HepG2 (cell line): ENCODE data around the gene STAM. TPM values are rescaled to one million over a fixed set of nuclear protein-coding genes. Genes with fewer than 3 reads are reported as not detected.

Source experiments
- ATAC-seq: fragments of 200-7000 bp; cut with Tn5 transposase; 3 replicates; pipeline ENCODE4 v1.9.1; 2020; ENCODE audit warnings: mild to moderate bottlenecking, moderate library complexity
- BruUV-seq: library from RNA; stranded (reverse); fragments of 400-500 nt; replicated peaks from 2 replicates; lab custom pipeline; 2021; lab: Mats Ljungman, UMichigan
- CTCF ChIA-PET: fragments of 300-600 bp; formaldehyde crosslinking; extraction: SDS; loops from one replicate; lab custom pipeline; 2021; ENCODE audit warnings: low total read pairs, inconsistent platforms, low intra/inter-chr PET ratio; lab: Yijun Ruan, JAX
- POLR2A ChIA-PET: fragments of 350-600 bp; sonication (Branson Sonifier 250); formaldehyde crosslinking; loops from one replicate; lab custom pipeline; 2020; ENCODE audit warnings: antibody characterized with exemption, inconsistent platforms; lab: Yijun Ruan, JAX
- DNase-seq: peaks from one replicate; pipeline ENCODE4 v3.0.0-alpha.2; 2015; ENCODE audit warnings: low spot score
- FAIRE-seq: peaks from 3 replicates; lab custom pipeline; 2011; peaks lifted over from hg19 to GRCh38; lab: Jason Lieb, UNC
- H2AFZ ChIP-seq: one replicate; pipeline ENCODE4 v1.6.1; 2011; ENCODE audit warnings: low read length, inconsistent platforms
- H3K27ac ChIP-seq: fragments of 300-600 bp; 3 replicates; pipeline ENCODE4 v1.8.0; 2011; ENCODE audit warnings: mixed run types, mild to moderate bottlenecking, mixed read lengths, low read length, inconsistent platforms; ENCODE audit not compliant: insufficient read depth; ENCODE audit errors: extremely low read length
- H3K27me3 ChIP-seq, 2 experiments: fragments of 200-600 bp in 1 of 2; 2 replicates in 1 of 2; 3 replicates in 1 of 2; pipeline versions ENCODE4 v1.6.0 to v1.8.0; 2011; ENCODE audit warnings: low read length in 2 of 2, mild to moderate bottlenecking in 2 of 2, moderate library complexity in 2 of 2, inconsistent platforms in 1 of 2; ENCODE audit not compliant: insufficient read depth in 2 of 2, control insufficient read depth in 1 of 2
- H3K36me3 ChIP-seq, 2 experiments: fragments of 200-600 bp in 1 of 2; replicated peaks in 1 of 2; 2 replicates in 1 of 2; 3 replicates in 1 of 2; pipeline versions ENCODE4 v1.5.1 to v1.8.0; 2011; ENCODE audit warnings: low read length in 2 of 2, inconsistent platforms in 1 of 2; ENCODE audit not compliant: insufficient read depth in 2 of 2, control insufficient read depth in 1 of 2
- H3K4me1 ChIP-seq: 2 replicates; pipeline ENCODE4 v1.5.1; 2012; ENCODE audit warnings: low read length, inconsistent platforms; ENCODE audit not compliant: insufficient read depth
- H3K4me2 ChIP-seq: 2 replicates; pipeline ENCODE4 v1.6.0; 2011; ENCODE audit warnings: low read depth, low read length, inconsistent platforms
- H3K4me3 ChIP-seq, 3 experiments: fragments of 200-600 bp in 1 of 3; sonication (generic), shearing (Covaris generic) in 1 of 3; replicated peaks in 1 of 3; 2 replicates each; pipeline ENCODE4 v1.5.1; 2011 to 2016; ENCODE audit warnings: low read length in 3 of 3, inconsistent platforms in 2 of 3, low read depth in 2 of 3, mild to moderate bottlenecking in 2 of 3, control low read depth in 1 of 3, mixed read lengths in 1 of 3; ENCODE audit not compliant: insufficient read depth in 1 of 3
- H3K79me2 ChIP-seq: one replicate; pipeline ENCODE4 v1.6.1; 2011; ENCODE audit warnings: low read length, inconsistent platforms; ENCODE audit not compliant: insufficient read depth
- H3K9ac ChIP-seq: 2 replicates; pipeline ENCODE4 v1.6.0; 2011; ENCODE audit warnings: mild to moderate bottlenecking, low read depth, low read length, inconsistent platforms; ENCODE audit not compliant: insufficient read depth
- H3K9me3 ChIP-seq: 2 replicates; pipeline ENCODE4 v1.5.1; 2012; ENCODE audit warnings: mild to moderate bottlenecking, low read length
- H4K20me1 ChIP-seq: 2 replicates; pipeline ENCODE4 v1.6.0; 2011; ENCODE audit warnings: inconsistent platforms, mild to moderate bottlenecking, low read length, moderate library complexity; ENCODE audit not compliant: insufficient read depth
- E2F1 ChIP-seq: sonication (generic); formaldehyde crosslinking; IDR thresholded peaks from 2 replicates; pipeline ENCODE4 v1.5.0; 2020; ENCODE audit warnings: missing genetic modification reagents
- FOXK2 ChIP-seq: fragments of 450-650 bp; IDR thresholded peaks from 2 replicates; pipeline ENCODE4 v1.6.1; 2016
- JDP2 ChIP-seq: sonication (generic); formaldehyde crosslinking; IDR thresholded peaks from 2 replicates; pipeline ENCODE4 v1.8.1; 2022; ENCODE audit warnings: missing genetic modification reagents, borderline replicate concordance
- POGK ChIP-seq: sonication (generic); formaldehyde crosslinking; conservative IDR thresholded peaks from 2 replicates; pipeline ENCODE4 v1.8.0; 2022; ENCODE audit warnings: mild to moderate bottlenecking, moderate library complexity, missing genetic modification reagents
- ZNF574 ChIP-seq: sonication (generic); formaldehyde crosslinking; IDR thresholded peaks from 2 replicates; pipeline ENCODE4 v1.4.0; 2020; ENCODE audit warnings: missing genetic modification reagents
- WGBS: methylation state at CpG from one replicate; pipeline ENCODE4 v1.1.6; 2017; ENCODE audit warnings: low lambda C conversion rate; 5-methylcytosine and 5-hydroxymethylcytosine counted together
- in situ Hi-C: cut with HindIII; loops from 2 replicates; pipeline ENCODE4 v1.10.0; 2017; ENCODE audit warnings: low pct_unique_long_range_greater_than_20kb; ENCODE audit not compliant: extremely low pct_ligation_motif_present
- intact Hi-C: fragments of 100-400 bp; cut with micrococcal nuclease; formaldehyde crosslinking; loops from one replicate; pipeline ENCODE4 v1.10.0; 2022; ENCODE audit not compliant: unreplicated experiment
- polyA plus RNA-seq, 8 experiments: library from polyadenylated mRNA; depleted of rRNA in 3 of 8; stranded (reverse) in 7 of 8; unstranded in 1 of 8; fragments of >200 nt; fragmentation: Illumina TruSeq in 4 of 8; extraction: Trizol in 4 of 8; gene quantifications; 2 replicates each; pipeline versions ENCODE4 v1.2.1 to v1.2.3, GENCODE V29; 2011 to 2016; ENCODE audit warnings: low read depth in 4 of 8, missing spikeins in 1 of 8, mixed read lengths in 1 of 8; ENCODE audit not compliant: insufficient read depth in 1 of 8
- total RNA-seq, 5 experiments: library from RNA; depleted of rRNA; stranded (reverse); fragments of >200 nt; fragmentation: Illumina TruSeq; extraction: Trizol; gene quantifications; 2 replicates each; pipeline ENCODE4 v1.2.3, GENCODE V29; 2016; ENCODE audit warnings: low read depth in 1 of 5

Gene STAM
- total and polyA plus RNA-seq, 2 of the 13 experiments (the other 11 are each of a cell fraction or from before 2014, with no cell fraction given), result 19.5 to 25.1 TPM

GRCh38 chr10:17708821-17709220, 64.9 kb downstream of the STAM start:
- Histone ChIP-seq H3K4me2 (no peak overlapping the region), H3K36me3 (peaks cover 13 to 62% of the 10 kb centered on the region in 2 experiments), H3K4me3 (no peak overlapping the region), H3K9me3 (no peaks in the 10 kb centered on the region), H3K27ac (no peak overlapping the region), H3K9ac (no peak overlapping the region), H3K79me2 (no peaks in the 10 kb centered on the region), H2AFZ (no peak overlapping the region), H3K4me1 (no peaks in the 10 kb centered on the region), H3K27me3 (no peaks in the 10 kb centered on the region), H4K20me1 (no peaks in the 10 kb centered on the region)
- POLR2A ChIA-PET, result no interaction called here
- intact Hi-C loops, result no loop called here
- BruUV-seq, result no TSS peak
- DNase-seq, result no peak
- WGBS, result 99% methylated on average over 10 of the region's 10 CpGs
- CTCF ChIA-PET, result no interaction called here
- FAIRE-seq, result no peak
- no peak for ATAC-seq
- in situ Hi-C loops, result no loop called here
- TF ChIP-seq POGK (CRISPR knock-in tag) (no peak), E2F1 (CRISPR knock-in tag) (no peak), JDP2 (no peak), ZNF574 (no peak), FOXK2 (no peak)
